OCI-LY1 (cell line): ENCODE results near the gene ENOSF1.

Experiments
- EZH2 ChIP-seq: fragments of 200-600 bp; sonication (generic), shearing (Covaris generic); IDR thresholded peaks from 2 replicates; pipeline ENCODE4 v1.8.0; 2017; ENCODE audit warnings: borderline replicate concordance, mixed run types, mild to moderate bottlenecking, antibody characterized with exemption, low read length, moderate library complexity, mixed read lengths
- TF ChIP-seq, protein P1 (sequence below): fragments of 200-600 bp; sonication (generic), shearing (Covaris generic); IDR thresholded peaks from 2 replicates; pipeline ENCODE4 v1.5.1; 2017; ENCODE audit warnings: mild to moderate bottlenecking, antibody characterized with exemption, low read length, moderate library complexity, mixed read lengths

DNA sequence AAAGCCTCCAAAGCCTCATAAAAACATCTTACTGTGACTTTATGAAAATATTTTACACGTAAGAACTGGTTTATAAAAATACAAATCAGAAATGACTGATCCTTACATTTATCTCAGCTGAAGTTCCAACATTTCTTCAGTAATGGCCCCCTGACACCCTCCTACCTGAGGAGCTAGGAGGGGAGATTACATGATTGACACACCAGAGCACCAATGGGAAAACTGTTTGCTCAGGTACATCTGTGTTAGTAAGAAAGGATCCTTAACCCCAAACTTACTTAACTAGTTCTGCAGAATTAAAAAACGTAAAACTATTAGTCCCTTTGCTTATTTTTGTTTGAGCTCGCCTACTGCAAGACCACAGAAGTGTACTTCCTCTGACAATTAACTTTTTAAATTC is 27.0 kb downstream of the ENOSF1 start:
- TF ChIP-seq, protein P1, sequence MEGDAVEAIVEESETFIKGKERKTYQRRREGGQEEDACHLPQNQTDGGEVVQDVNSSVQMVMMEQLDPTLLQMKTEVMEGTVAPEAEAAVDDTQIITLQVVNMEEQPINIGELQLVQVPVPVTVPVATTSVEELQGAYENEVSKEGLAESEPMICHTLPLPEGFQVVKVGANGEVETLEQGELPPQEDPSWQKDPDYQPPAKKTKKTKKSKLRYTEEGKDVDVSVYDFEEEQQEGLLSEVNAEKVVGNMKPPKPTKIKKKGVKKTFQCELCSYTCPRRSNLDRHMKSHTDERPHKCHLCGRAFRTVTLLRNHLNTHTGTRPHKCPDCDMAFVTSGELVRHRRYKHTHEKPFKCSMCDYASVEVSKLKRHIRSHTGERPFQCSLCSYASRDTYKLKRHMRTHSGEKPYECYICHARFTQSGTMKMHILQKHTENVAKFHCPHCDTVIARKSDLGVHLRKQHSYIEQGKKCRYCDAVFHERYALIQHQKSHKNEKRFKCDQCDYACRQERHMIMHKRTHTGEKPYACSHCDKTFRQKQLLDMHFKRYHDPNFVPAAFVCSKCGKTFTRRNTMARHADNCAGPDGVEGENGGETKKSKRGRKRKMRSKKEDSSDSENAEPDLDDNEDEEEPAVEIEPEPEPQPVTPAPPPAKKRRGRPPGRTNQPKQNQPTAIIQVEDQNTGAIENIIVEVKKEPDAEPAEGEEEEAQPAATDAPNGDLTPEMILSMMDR: no peak
- TF ChIP-seq EZH2: no peak
